ENCODE measurements around the gene MAGEB2.

The MAGEB2 gene

DNA sequence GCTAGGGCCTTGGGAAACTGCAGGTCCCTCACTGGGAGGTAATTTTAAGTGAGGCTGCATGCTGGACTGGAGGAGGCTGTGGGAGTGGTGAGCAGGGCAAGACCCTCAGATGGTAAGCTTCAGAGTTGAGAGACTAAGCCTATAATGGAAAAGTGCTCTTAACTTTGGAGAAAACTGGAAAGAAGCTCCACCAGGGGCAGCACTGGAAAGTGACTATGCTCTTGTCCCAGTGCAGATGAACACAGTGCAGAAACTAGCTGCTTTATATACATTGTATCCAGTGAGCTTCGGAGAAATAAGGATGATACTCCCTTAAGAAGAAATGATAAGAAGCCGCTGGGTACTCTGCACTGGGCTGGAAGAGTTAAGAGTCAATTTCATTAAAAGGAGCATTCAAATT, 3.2 kb upstream of the MAGEB2 start:
- Histone ChIP-seq H3K9me3 (ENCODE audit: control extremely low read depth in 1 of 5, control insufficient read depth in 4 of 5, insufficient read depth in 2 of 5, low read depth in 1 of 5, low read length in 4 of 5) (no peaks in the 10 kb centered on the region), H3K27me3 (replicated peaks in 2 of 5; ENCODE audit: control insufficient read depth in 4 of 5, insufficient read depth in 5 of 5, low read length in 4 of 5) (no peaks in the 10 kb centered on the region), H3K36me3 (ENCODE audit: control insufficient read depth in 4 of 4, insufficient read depth in 4 of 4, low read length in 3 of 4) (no peaks in the 10 kb centered on the region), H3K4me1 (ENCODE audit: control extremely low read depth in 1 of 4, control insufficient read depth in 4 of 4, insufficient read depth in 4 of 4, low read length in 3 of 4) (no peaks in the 10 kb centered on the region), H3K4me3 (ENCODE audit: control insufficient read depth in 1 of 7, extremely low read depth in 1 of 7, insufficient read depth in 4 of 7, low read depth in 2 of 7, low read length in 6 of 7) (no peak overlapping the region), H3K27ac (ENCODE audit: insufficient read depth in 1 of 2, low read depth in 1 of 2, low read length in 2 of 2, poor library complexity in 1 of 2, severe bottlenecking in 2 of 2) (no peak overlapping the region)
- WGBS (ENCODE audit: insufficient coverage), result 100% methylated on average over 2 of the region's 2 CpGs
- no peak for DNase-seq
- ChIA-PET CTCF (no interaction called here), POLR2A (no interaction called here)

DNA sequence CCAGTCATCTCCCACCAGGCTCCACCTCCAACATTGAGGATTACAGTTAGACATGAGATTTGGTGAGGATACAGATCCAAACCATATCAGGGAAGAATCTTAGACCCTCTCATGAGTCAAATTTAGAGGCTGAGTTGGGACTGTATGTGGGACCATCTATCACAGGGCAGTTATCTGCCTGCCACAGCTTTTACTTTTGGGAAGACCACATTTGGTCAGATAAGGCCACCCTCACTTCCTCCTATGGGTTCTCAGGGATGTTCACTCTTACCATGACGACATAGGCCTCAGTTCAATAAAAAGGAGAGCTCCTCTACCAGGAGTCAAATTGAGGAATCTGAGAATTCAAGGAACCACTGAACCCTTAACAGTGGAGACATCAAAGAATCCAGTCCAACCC, 2.1 kb downstream of the MAGEB2 start:
- POLR2A ChIA-PET, result no interaction called here
- WGBS (ENCODE audit: insufficient coverage), result 0% methylated on average over 1 of the region's 1 CpG
- H3K36me3 ChIP-seq (ENCODE audit: control insufficient read depth in 4 of 4, insufficient read depth in 4 of 4, low read length in 3 of 4), result no peaks in the 10 kb centered on the region

DNA sequence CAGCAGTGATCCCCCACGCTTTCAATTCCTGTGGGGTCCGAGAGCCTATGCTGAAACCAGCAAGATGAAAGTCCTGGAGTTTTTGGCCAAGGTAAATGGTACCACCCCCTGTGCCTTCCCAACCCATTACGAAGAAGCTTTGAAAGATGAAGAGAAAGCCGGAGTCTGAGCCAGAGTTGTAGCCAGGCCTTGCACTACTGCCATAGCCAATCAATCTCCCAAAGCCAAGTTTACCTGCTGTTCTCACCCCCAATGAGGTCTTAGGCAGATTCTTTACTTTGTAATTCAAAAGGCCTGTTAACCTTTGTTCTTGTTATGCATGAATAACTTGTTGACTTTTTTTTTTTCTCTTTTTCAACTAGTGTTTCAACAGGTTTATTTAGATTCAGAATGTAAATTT, 4.0 kb downstream of the MAGEB2 start:
- ChIA-PET POLR2A (no interaction called here), CTCF (no interaction called here)
- 92% methylated on average over 3 of the region's 4 CpGs for WGBS (ENCODE audit: insufficient coverage)

More for the DNA sequence above, 2.1 kb downstream of the MAGEB2 start:
- peak; percentile 11 to 27 (median 22) for DNase-seq
- CTCF ChIA-PET, result no interaction called here
- no peaks in the 10 kb centered on the region for H3K4me1 ChIP-seq (ENCODE audit: control extremely low read depth in 1 of 4, control insufficient read depth in 4 of 4, insufficient read depth in 4 of 4, low read length in 3 of 4)
- no peaks in the 10 kb centered on the region for H3K9me3 ChIP-seq (ENCODE audit: control extremely low read depth in 1 of 5, control insufficient read depth in 4 of 5, insufficient read depth in 2 of 5, low read depth in 1 of 5, low read length in 4 of 5)
- H3K27ac ChIP-seq (ENCODE audit: insufficient read depth in 1 of 2, low read depth in 1 of 2, low read length in 2 of 2, poor library complexity in 1 of 2, severe bottlenecking in 2 of 2), result no peak overlapping the region
- H3K27me3 ChIP-seq (replicated peaks in 2 of 5; ENCODE audit: control insufficient read depth in 4 of 5, insufficient read depth in 5 of 5, low read length in 4 of 5), result peaks cover 0 to 4% (median 0%) of the 10 kb centered on the region in 5 experiments
- no peak overlapping the region for H3K4me3 ChIP-seq (ENCODE audit: control insufficient read depth in 1 of 7, extremely low read depth in 1 of 7, insufficient read depth in 4 of 7, low read depth in 2 of 7, low read length in 6 of 7)

DNA sequence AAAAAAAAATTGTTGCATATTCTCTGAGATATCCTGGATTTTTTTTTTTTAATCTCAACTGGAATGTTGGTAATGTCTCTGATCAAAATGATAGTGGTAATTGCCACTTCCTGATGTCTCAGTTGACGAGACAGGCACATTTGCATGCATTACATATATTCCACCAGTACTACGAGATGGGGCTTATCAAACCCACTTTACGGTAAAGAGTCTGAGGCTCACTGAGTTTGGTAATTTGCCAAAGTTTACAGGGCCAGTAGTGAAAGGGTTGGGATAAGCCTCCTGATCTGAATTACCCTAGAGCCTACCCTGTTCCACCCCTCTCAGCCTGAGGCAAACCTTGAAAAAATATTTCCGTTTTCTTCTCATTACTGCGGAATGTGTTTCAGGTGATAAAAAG, 5.3 kb downstream of the MAGEB2 start:
- H3K4me3 ChIP-seq (ENCODE audit: control insufficient read depth in 1 of 7, extremely low read depth in 1 of 7, insufficient read depth in 4 of 7, low read depth in 2 of 7, low read length in 6 of 7), result no peak overlapping the region
- H3K9me3 ChIP-seq (ENCODE audit: control extremely low read depth in 1 of 5, control insufficient read depth in 4 of 5, insufficient read depth in 2 of 5, low read depth in 1 of 5, low read length in 4 of 5), result no peaks in the 10 kb centered on the region
- H3K27ac ChIP-seq (ENCODE audit: insufficient read depth in 1 of 2, low read depth in 1 of 2, low read length in 2 of 2, poor library complexity in 1 of 2, severe bottlenecking in 2 of 2), result no peak overlapping the region
- DNase-seq, result no peak
- WGBS (ENCODE audit: insufficient coverage), result 79% methylated on average over 3 of the region's 5 CpGs
- H3K4me1 ChIP-seq (ENCODE audit: control extremely low read depth in 1 of 4, control insufficient read depth in 4 of 4, insufficient read depth in 4 of 4, low read length in 3 of 4), result no peaks in the 10 kb centered on the region
- CTCF ChIA-PET, result no interaction called here
- POLR2A ChIA-PET, result no interaction called here
- H3K27me3 ChIP-seq (replicated peaks in 2 of 5; ENCODE audit: control insufficient read depth in 4 of 5, insufficient read depth in 5 of 5, low read length in 4 of 5), result peaks cover 0 to 4% (median 0%) of the 10 kb centered on the region in 5 experiments
- no peaks in the 10 kb centered on the region for H3K36me3 ChIP-seq (ENCODE audit: control insufficient read depth in 4 of 4, insufficient read depth in 4 of 4, low read length in 3 of 4)

More for the DNA sequence above, 4.0 kb downstream of the MAGEB2 start:
- no peak overlapping the region for H3K4me3 ChIP-seq (ENCODE audit: control insufficient read depth in 1 of 7, extremely low read depth in 1 of 7, insufficient read depth in 4 of 7, low read depth in 2 of 7, low read length in 6 of 7)
- H3K9me3 ChIP-seq (ENCODE audit: control extremely low read depth in 1 of 5, control insufficient read depth in 4 of 5, insufficient read depth in 2 of 5, low read depth in 1 of 5, low read length in 4 of 5), result no peaks in the 10 kb centered on the region
- no peak overlapping the region for H3K27ac ChIP-seq (ENCODE audit: insufficient read depth in 1 of 2, low read depth in 1 of 2, low read length in 2 of 2, poor library complexity in 1 of 2, severe bottlenecking in 2 of 2)
- DNase-seq, result no peak
- peaks cover 0 to 4% (median 0%) of the 10 kb centered on the region in 5 experiments for H3K27me3 ChIP-seq (replicated peaks in 2 of 5; ENCODE audit: control insufficient read depth in 4 of 5, insufficient read depth in 5 of 5, low read length in 4 of 5)
- no peaks in the 10 kb centered on the region for H3K4me1 ChIP-seq (ENCODE audit: control extremely low read depth in 1 of 4, control insufficient read depth in 4 of 4, insufficient read depth in 4 of 4, low read length in 3 of 4)
- H3K36me3 ChIP-seq (ENCODE audit: control insufficient read depth in 4 of 4, insufficient read depth in 4 of 4, low read length in 3 of 4), result no peaks in the 10 kb centered on the region

DNA sequence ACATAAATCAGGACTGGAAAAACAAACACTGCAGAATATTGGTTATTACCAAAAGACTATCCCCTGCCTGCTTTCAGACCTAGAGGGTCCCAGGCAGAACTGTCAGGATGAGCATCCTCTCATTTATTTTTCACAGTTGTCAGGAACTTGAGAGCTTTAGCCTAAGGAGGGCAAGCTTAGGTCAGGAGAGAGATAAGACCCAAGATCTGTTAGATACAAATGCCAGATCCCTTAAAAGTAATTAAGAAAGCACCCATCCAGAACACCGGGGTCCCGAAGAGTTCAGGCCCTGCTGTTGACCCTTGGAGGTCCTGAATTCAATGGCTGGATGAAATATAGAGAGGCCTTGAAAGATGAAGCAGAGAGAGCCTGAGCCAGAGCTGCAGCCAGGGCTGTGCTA, 9.2 kb downstream of the MAGEB2 start:
- Histone ChIP-seq H3K27ac (ENCODE audit: insufficient read depth in 1 of 2, low read depth in 1 of 2, low read length in 2 of 2, poor library complexity in 1 of 2, severe bottlenecking in 2 of 2) (no peak overlapping the region), H3K9me3 (ENCODE audit: control extremely low read depth in 1 of 5, control insufficient read depth in 4 of 5, insufficient read depth in 2 of 5, low read depth in 1 of 5, low read length in 4 of 5) (no peaks in the 10 kb centered on the region), H3K36me3 (ENCODE audit: control insufficient read depth in 4 of 4, insufficient read depth in 4 of 4, low read length in 3 of 4) (no peaks in the 10 kb centered on the region), H3K4me1 (ENCODE audit: control extremely low read depth in 1 of 4, control insufficient read depth in 4 of 4, insufficient read depth in 4 of 4, low read length in 3 of 4) (no peaks in the 10 kb centered on the region), H3K4me3 (ENCODE audit: control insufficient read depth in 1 of 7, extremely low read depth in 1 of 7, insufficient read depth in 4 of 7, low read depth in 2 of 7, low read length in 6 of 7) (no peak overlapping the region), H3K27me3 (replicated peaks in 2 of 5; ENCODE audit: control insufficient read depth in 4 of 5, insufficient read depth in 5 of 5, low read length in 4 of 5) (no peaks in the 10 kb centered on the region)
- no peak for DNase-seq
- POLR2A ChIA-PET, result no interaction called here
- WGBS (ENCODE audit: insufficient coverage), result 83% methylated on average over 2 of the region's 2 CpGs
- CTCF ChIA-PET, result no interaction called here

DNA sequence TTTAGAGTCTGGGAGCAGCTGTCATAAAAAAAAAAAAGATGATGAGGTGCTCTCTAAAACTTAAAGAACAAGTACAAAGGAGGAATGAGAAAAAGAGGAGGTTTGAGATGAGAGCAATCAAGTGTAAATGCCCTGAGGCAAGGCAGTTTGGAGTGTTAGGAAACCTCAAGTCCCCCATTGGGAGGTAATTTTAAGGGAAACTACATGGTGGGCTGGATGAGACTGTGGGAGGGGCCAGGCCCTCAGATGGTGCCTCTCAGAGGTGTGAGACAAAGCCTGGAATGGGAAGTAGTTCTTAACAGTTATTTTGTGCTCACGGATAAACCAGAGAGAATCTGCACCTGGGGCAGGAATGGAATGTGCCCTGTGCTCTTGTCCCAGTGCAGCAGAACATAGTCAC, 13.2 kb downstream of the MAGEB2 start:
- Histone ChIP-seq H3K27ac (ENCODE audit: insufficient read depth in 1 of 2, low read depth in 1 of 2, low read length in 2 of 2, poor library complexity in 1 of 2, severe bottlenecking in 2 of 2) (no peak overlapping the region), H3K27me3 (replicated peaks in 2 of 5; ENCODE audit: control insufficient read depth in 4 of 5, insufficient read depth in 5 of 5, low read length in 4 of 5) (no peaks in the 10 kb centered on the region), H3K36me3 (ENCODE audit: control insufficient read depth in 4 of 4, insufficient read depth in 4 of 4, low read length in 3 of 4) (no peaks in the 10 kb centered on the region), H3K4me1 (ENCODE audit: control extremely low read depth in 1 of 4, control insufficient read depth in 4 of 4, insufficient read depth in 4 of 4, low read length in 3 of 4) (no peaks in the 10 kb centered on the region), H3K9me3 (ENCODE audit: control extremely low read depth in 1 of 5, control insufficient read depth in 4 of 5, insufficient read depth in 2 of 5, low read depth in 1 of 5, low read length in 4 of 5) (no peaks in the 10 kb centered on the region), H3K4me3 (ENCODE audit: control insufficient read depth in 1 of 7, extremely low read depth in 1 of 7, insufficient read depth in 4 of 7, low read depth in 2 of 7, low read length in 6 of 7) (no peak overlapping the region)
- 71% methylated on average over 1 of the region's 1 CpG for WGBS (ENCODE audit: insufficient coverage)
- no peak for DNase-seq
- CTCF ChIA-PET, result interaction anchor here (0.6 kb wide), 1 partner anchor 21 kb away, joined by 3 read pairs; no protein-coding TSS in a partner anchor
- POLR2A ChIA-PET, result no interaction called here

DNA sequence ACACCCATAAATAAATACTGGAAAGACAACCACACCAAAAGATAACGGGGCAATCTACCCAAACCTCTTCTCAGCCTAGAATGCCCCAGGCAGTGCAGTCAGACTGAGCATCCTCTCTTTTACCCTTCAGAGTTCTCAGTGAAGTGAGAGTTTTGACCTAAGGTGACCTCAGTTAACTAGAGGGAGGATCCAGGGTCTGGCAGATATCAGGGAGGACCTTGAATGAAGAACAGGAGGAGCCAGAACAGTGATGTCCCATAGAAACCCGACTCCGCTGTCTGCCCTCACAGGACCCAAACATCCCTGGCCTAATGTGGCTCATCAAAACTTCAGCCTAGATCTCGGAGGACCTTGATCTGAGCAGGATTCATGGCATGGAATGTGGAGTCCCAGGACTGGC, 15.0 kb downstream of the MAGEB2 start, which contains the start of gene MAGEB3:
MAGEB3 (plus strand) TSS at position 263 of the 400 bp plus-strand sequence. CDS start 5,268 bp downstream, outside the sequence.
- no peak within 1 kb of the TSS for H3K4me3 ChIP-seq (ENCODE audit: control insufficient read depth in 1 of 7, extremely low read depth in 1 of 7, insufficient read depth in 4 of 7, low read depth in 2 of 7, low read length in 6 of 7)
- ChIA-PET POLR2A (no interaction called here), CTCF (no interaction called here)
- H3K27me3 ChIP-seq (replicated peaks in 2 of 5; ENCODE audit: control insufficient read depth in 4 of 5, insufficient read depth in 5 of 5, low read length in 4 of 5), result peaks cover 0 to 4% (median 0%) of the 10 kb centered on the region in 5 experiments
- no peaks in the 10 kb centered on the region for H3K9me3 ChIP-seq (ENCODE audit: control extremely low read depth in 1 of 5, control insufficient read depth in 4 of 5, insufficient read depth in 2 of 5, low read depth in 1 of 5, low read length in 4 of 5)
- WGBS (ENCODE audit: insufficient coverage), result 94% methylated on average over 2 of the region's 4 CpGs
- H3K4me1 ChIP-seq (ENCODE audit: control extremely low read depth in 1 of 4, control insufficient read depth in 4 of 4, insufficient read depth in 4 of 4, low read length in 3 of 4), result no peaks in the 10 kb centered on the region
- DNase-seq, result no peak
- H3K36me3 ChIP-seq (ENCODE audit: control insufficient read depth in 4 of 4, insufficient read depth in 4 of 4, low read length in 3 of 4), result no peaks in the 10 kb centered on the region
- no peak within 1 kb of the TSS for H3K27ac ChIP-seq (ENCODE audit: insufficient read depth in 1 of 2, low read depth in 1 of 2, low read length in 2 of 2, poor library complexity in 1 of 2, severe bottlenecking in 2 of 2)
